Activated T-helper 1 cell treated with anti-CD3 and anti-CD28 coated beads, Interleukin-12 subunit alpha, Interleukin-12 subunit beta, Interleukin-2, Interleukin-4 antibody, amounts not matched to agents 30 ng/mL and 10 ng/mL and 1 ng/mL, durations not matched to agents 14 hours and 24 hours and 36 hours (primary cell): ENCODE data around the gene EEIG1. TPM values are rescaled to one million over a fixed set of nuclear protein-coding genes. Genes with fewer than 3 reads are reported as not detected.
"Not testable (repeated sequence)": the region's sequence is repeated elsewhere in the genome, so short reads cannot be mapped to it uniquely, and the experiment has no call there.

Experiments
- DNase-seq: peaks from one replicate; pipeline ENCODE4 v3.0.0; 2021; ENCODE audit warnings: low spot score
- H3K27ac Mint-ChIP-seq: one replicate; pipeline ENCODE4 v1.8.0; 2021; ENCODE audit warnings: mild to moderate bottlenecking, mixed read lengths
- H3K27me3 Mint-ChIP-seq: one replicate; pipeline ENCODE4 v1.8.0; 2022; ENCODE audit warnings: mild to moderate bottlenecking, moderate library complexity, mixed read lengths; ENCODE audit not compliant: insufficient read depth
- H3K36me3 Mint-ChIP-seq: one replicate; pipeline ENCODE4 v1.8.0; 2021; ENCODE audit warnings: low read depth, mixed read lengths
- H3K4me1 Mint-ChIP-seq: one replicate; pipeline ENCODE4 v1.8.0; 2021; ENCODE audit warnings: low read depth, mixed read lengths
- H3K4me3 Mint-ChIP-seq: one replicate; pipeline ENCODE4 v1.8.0; 2021; ENCODE audit warnings: mild to moderate bottlenecking, moderate library complexity, mixed read lengths
- H3K9me3 Mint-ChIP-seq: one replicate; pipeline ENCODE4 v1.8.0; 2021; ENCODE audit warnings: mixed read lengths
- intact Hi-C: fragments of 100-400 bp; cut with micrococcal nuclease; formaldehyde crosslinking; loops from one replicate; pipeline ENCODE4 v1.15.1; 2024
- total RNA-seq: library from RNA; stranded (reverse); gene quantifications from 2 replicates; pipeline ENCODE4 v1.2.3, GENCODE V29; 2022

EEIG1 gene
- total RNA-seq: 39.8 and 43.4 TPM in 2 replicates

GRCh38 chr9:127980706-127981558, at the start of gene EEIG1:
EEIG1 (minus strand) TSS chr9:127980989; CDS start chr9:127980137, 852 bp downstream.
- intact Hi-C loops: loop anchor here (1.0 to 2.0 kb wide), 5 partner anchors 11 to 86 kb away; partner anchors contain the start of gene NAIF1
- H3K27me3 Mint-ChIP-seq: no peaks in the 10 kb centered on the region
- peak within 1 kb of the TSS; percentile 93 for H3K4me3 Mint-ChIP-seq
- peak within 1 kb of the TSS; percentile 84 for H3K27ac Mint-ChIP-seq
- no peaks in the 10 kb centered on the region for H3K9me3 Mint-ChIP-seq
- peak; percentile 98 for DNase-seq
- peaks cover 4% of the 10 kb centered on the region for H3K36me3 Mint-ChIP-seq
- H3K4me1 Mint-ChIP-seq: peaks cover 48% of the 10 kb centered on the region

DNA sequence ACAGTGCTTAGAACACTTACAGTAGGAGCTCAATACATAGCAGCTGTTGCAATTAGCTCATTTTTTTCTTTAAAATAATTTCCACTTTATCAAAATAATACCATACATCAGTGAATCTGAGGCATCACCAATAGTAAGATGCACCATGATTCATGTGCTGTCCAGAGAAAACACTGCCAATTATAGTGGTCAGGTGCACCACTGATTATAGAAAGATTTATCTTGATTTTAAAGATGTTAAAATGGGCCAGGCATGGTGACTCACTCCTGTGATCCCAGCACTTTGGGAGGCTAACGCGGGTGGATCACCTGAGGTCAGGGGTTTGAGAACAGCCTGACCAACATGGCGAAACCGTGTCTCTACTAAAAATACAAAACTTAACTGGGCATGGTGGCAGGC, 46.9 kb upstream of the EEIG1 start:
- Mint-ChIP-seq H3K4me3 (no peak overlapping the region), H3K4me1 (peaks cover 74% of the 10 kb centered on the region), H3K36me3 (peaks cover 3% of the 10 kb centered on the region), H3K9me3 (peaks cover 4% of the 10 kb centered on the region), H3K27me3 (peaks cover 4% of the 10 kb centered on the region), H3K27ac (peak overlapping the region; percentile 93)
- intact Hi-C loops: loop anchor here (1.0 to 5.0 kb wide), 5 partner anchors 20 to 640 kb away; partner anchors contain the start of genes CDK9 and SLC25A25
- no peak for DNase-seq

- Mint-ChIP-seq H3K4me3 (peak overlapping the region; percentile 60), H3K27me3 (peaks cover 4% of the 10 kb centered on the region), H3K4me1 (peaks cover 81% of the 10 kb centered on the region), H3K27ac (peak overlapping the region; percentile 93), H3K9me3 (peaks cover 4% of the 10 kb centered on the region), H3K36me3 (peaks cover 3% of the 10 kb centered on the region)
- intact Hi-C loops: loop anchor here (1.0 to 5.0 kb wide), 7 partner anchors 7 to 640 kb away; partner anchors contain the start of genes CDK9 and SLC25A25
- DNase-seq: peak; percentile 37
Observed at GRCh38 chr9:128026773-128027541, 46.2 kb upstream of the EEIG1 start.

DNA sequence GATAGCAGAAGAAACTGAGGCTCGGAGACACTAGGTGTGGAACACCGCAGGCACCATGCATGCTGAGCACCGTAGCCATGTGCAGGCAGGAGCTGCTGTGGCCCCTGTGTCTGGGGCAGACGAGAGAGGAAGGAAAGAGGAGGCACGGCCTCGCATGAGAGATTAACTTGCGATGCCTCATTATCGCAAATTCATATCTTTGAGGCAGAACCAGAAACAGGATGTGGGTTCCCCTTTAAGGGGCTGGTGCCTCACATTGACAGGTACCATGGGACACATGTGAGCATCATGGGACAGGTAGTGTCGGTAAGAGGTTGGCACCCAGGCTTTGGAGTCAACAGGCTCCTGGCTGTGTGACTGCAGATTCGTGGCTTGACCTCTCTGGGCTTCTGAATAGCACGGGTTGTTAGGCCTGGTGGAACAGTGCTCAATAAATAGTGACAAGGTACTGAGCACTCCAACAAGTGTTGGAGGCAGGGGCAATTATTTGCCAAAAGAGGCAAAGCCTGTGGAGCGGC, 45.5 kb upstream of the EEIG1 start:
- Mint-ChIP-seq H3K36me3 (peaks cover 3% of the 10 kb centered on the region), H3K27ac (peak overlapping the region; percentile 93), H3K9me3 (peaks cover 4% of the 10 kb centered on the region), H3K27me3 (peaks cover 4% of the 10 kb centered on the region), H3K4me3 (peak overlapping the region; percentile 60), H3K4me1 (peaks cover 82% of the 10 kb centered on the region)
- intact Hi-C loops: loop anchor here (1.0 to 5.0 kb wide), 5 partner anchors 8 to 639 kb away; partner anchors contain the start of genes CDK9 and SLC25A25
- DNase-seq: peak; percentile 77

GRCh38 chr9:128025736-128026135, 44.9 kb upstream of the EEIG1 start:
- H3K27ac Mint-ChIP-seq: peak overlapping the region; percentile 93
- H3K36me3 Mint-ChIP-seq: peaks cover 3% of the 10 kb centered on the region
- H3K4me3 Mint-ChIP-seq: peak overlapping the region; percentile 60
- peaks cover 2% of the 10 kb centered on the region for H3K9me3 Mint-ChIP-seq
- intact Hi-C loops: loop anchor here (1.0 to 5.0 kb wide), 5 partner anchors 9 to 638 kb away; partner anchors contain the start of genes CDK9 and SLC25A25
- peaks cover 82% of the 10 kb centered on the region for H3K4me1 Mint-ChIP-seq
- DNase-seq: peak; percentile 16
- H3K27me3 Mint-ChIP-seq: peaks cover under 1% of the 10 kb centered on the region

DNA sequence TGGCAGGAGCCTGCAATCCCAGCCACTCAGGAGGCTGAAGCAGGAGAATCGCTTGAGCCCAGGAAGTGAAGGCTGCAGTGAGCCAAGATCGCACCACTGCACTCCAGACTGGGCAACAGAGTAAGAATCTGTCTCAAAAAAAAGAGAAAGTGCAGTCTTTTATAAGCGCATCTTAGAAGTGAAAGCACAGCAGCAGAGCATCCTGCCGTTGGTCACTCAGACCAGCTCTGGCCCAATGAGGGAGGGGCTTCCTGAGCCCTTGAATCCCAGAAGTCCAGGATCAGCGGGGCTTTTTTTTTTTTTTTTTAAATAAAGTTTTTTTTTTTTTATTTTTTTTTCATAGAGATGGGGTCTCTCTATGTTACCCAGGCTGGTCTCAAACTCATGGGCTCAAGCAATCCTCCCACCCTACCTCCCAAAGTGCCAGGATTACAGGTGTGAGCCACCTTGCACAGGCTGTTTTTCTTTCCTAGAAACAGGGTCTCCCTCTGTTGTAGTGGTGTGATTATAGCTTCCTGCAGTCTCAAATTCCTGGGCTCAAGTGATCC, 44.0 kb upstream of the EEIG1 start:
- intact Hi-C loops: loop anchor here (5.0 kb wide), 2 partner anchors 238 to 638 kb away; partner anchors contain the start of gene CDK9
- peaks cover 82% of the 10 kb centered on the region for H3K4me1 Mint-ChIP-seq

GRCh38 chr9:128023671-128024070, 42.9 kb upstream of the EEIG1 start:
- H3K36me3 Mint-ChIP-seq, H3K4me3 Mint-ChIP-seq, DNase-seq, H3K27ac Mint-ChIP-seq, H3K9me3 Mint-ChIP-seq, H3K27me3 Mint-ChIP-seq, intact Hi-C loops: not testable (repeated sequence)
- H3K4me1 Mint-ChIP-seq: peaks cover 78% of the 10 kb centered on the region

More for the DNA sequence above, 44.0 kb upstream of the EEIG1 start:
- DNase-seq: no peak
- Mint-ChIP-seq H3K27ac (no peak overlapping the region), H3K9me3 (no peaks in the 10 kb centered on the region), H3K27me3 (no peaks in the 10 kb centered on the region), H3K4me3 (peak overlapping the region; percentile 60), H3K36me3 (peaks cover 3% of the 10 kb centered on the region)

- no peak for DNase-seq
- intact Hi-C loops: no loop called here
- Mint-ChIP-seq H3K27me3 (no peaks in the 10 kb centered on the region), H3K4me1 (peaks cover 70% of the 10 kb centered on the region), H3K36me3 (peaks cover 3% of the 10 kb centered on the region), H3K9me3 (no peaks in the 10 kb centered on the region), H3K27ac (no peak overlapping the region), H3K4me3 (no peak overlapping the region)
Observed at GRCh38 chr9:128022886-128023285, 42.1 kb upstream of the EEIG1 start.

DNA sequence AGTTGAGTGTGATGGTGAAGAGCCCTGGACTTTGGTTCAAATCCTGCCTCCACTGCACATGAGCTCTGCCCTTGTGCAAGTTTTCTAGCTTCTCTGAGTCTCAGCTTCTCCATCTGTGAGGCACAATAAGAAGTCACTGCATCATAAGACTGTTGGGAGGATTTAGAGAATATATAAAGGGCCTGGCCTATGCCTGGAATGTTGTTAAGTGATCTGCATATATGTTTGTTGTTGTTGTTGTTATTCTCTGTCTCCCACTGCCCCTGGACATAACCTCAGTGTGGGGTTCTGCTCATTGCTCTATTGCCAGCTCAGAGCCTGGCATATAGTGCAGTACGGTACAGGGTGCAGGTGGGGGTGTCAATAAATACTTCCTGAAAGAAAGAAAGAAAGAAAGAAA, 40.3 kb upstream of the EEIG1 start:
- H3K27ac Mint-ChIP-seq: peak overlapping the region; percentile 13

DNA sequence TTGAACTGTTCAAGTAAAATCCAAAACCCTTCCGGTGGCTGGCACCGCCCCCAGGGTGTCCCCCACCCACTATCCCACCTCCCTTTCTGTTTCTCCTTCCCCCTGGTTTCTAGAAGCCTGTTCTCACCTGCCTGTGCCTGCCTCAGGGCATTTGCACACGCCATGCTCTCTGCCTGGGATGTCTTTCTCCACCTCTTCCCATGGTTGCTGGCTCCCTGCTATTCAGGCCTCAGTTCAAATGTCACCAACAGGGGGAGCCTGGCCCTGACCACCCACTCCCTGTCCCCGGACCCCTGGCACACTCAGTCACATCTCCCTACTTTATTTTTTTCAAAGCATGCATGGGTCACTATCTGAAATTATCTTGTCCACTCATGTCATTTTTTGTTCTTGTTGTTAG, 39.9 kb upstream of the EEIG1 start:
- Mint-ChIP-seq H3K9me3 (no peaks in the 10 kb centered on the region), H3K27ac (peak overlapping the region; percentile 13), H3K4me3 (no peak overlapping the region), H3K4me1 (peaks cover 49% of the 10 kb centered on the region), H3K27me3 (peaks cover 7% of the 10 kb centered on the region), H3K36me3 (peaks cover 3% of the 10 kb centered on the region)
- intact Hi-C loops: no loop called here
- DNase-seq: no peak

More for the DNA sequence above, 40.3 kb upstream of the EEIG1 start:
- Mint-ChIP-seq H3K4me3 (no peak overlapping the region), H3K4me1 (peaks cover 53% of the 10 kb centered on the region), H3K36me3 (peaks cover 3% of the 10 kb centered on the region), H3K27me3 (peaks cover 7% of the 10 kb centered on the region), H3K9me3 (no peaks in the 10 kb centered on the region)
- intact Hi-C loops: no loop called here
- DNase-seq: no peak

DNA sequence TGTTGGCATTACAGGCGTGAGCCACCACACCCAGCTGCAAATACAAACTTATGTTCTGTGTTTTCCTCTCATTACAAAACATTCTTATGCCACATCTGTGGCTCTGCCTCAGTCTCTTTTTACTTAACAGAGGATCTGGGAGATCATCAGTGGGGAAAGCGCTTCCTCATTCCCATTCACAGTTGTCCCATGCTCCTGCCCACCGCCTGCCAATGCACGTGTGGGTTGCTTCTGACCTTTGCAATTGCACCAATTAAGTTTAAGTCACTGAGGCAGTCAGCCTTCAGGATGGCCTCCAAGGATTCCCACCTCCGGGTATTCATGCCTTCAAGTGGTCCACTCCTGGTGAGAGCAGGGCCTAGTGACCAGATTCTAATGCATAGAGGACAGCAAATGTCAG, 34.9 kb upstream of the EEIG1 start:
- Mint-ChIP-seq H3K27ac (no peak overlapping the region), H3K4me3 (no peak overlapping the region), H3K9me3 (no peaks in the 10 kb centered on the region), H3K36me3 (peaks cover 1% of the 10 kb centered on the region), H3K27me3 (peaks cover 7% of the 10 kb centered on the region), H3K4me1 (peaks cover 2% of the 10 kb centered on the region)
- no peak for DNase-seq
- intact Hi-C loops: no loop called here
